HG03378 (cell line): ENCODE data around the gene EOLA1.
"Not testable (repeated sequence)": the region's sequence is repeated elsewhere in the genome, so short reads cannot be mapped to it uniquely, and the experiment has no call there.

Experiments
- ATAC-seq: cut with Tn5 transposase; IDR thresholded peaks from one replicate; pipeline ENCODE4 v1.9.1; 2021; ENCODE audit warnings: mild to moderate bottlenecking, moderate library complexity; ENCODE audit not compliant: unreplicated experiment

The EOLA1 gene

DNA sequence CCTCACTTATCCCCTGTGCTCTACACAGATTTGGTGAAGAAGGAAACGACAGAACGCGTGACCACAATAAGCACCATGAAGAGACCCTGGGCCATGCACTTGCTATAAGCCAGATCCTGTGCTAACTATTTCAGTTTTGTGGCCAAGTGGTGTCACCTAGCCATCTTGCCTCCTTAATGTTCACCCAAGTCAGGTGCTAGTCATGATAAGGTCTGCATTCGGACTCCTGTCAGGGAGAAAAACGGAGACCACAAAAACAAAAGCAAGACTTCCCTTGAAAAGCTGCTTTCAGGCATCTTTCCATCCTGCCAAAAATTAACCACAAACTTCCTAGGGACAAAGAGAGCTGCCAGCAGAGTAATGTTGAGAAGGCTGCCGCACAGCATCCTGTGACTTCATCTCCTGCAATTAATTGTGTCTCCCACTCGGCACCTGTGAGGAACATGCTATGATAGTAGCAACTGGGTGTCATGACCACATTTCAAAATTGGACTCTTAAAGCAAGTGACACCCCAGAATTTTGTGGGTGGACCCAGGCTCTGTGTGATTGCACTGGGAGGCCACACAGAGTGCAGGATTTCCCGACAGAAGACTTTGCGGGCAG, 26.9 kb upstream of the EOLA1 start:
- ATAC-seq = no peak

GRCh38 chrX:149515954-149516602, 24.7 kb upstream of the EOLA1 start:
- no peak for ATAC-seq

DNA sequence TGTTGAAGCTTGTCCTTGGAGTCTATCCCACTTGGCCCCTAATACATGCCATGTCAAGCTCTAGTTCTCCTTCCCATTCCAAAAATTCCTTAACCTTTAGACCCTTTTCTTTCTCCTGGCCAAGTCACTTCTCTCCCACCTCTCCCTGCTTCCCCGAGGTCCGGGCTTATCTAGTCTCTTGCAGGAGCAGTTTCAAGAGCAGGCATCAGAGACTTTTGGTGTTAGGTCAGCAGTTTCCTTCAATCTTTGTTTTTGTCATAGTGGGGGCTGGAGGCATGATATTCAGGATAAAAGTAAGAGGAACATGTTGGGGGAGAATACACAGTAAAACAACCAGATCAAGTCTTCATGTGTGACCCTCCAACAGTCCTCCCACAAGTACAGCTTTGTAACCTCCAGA, 24.2 kb upstream of the EOLA1 start:
- no peak for ATAC-seq

DNA sequence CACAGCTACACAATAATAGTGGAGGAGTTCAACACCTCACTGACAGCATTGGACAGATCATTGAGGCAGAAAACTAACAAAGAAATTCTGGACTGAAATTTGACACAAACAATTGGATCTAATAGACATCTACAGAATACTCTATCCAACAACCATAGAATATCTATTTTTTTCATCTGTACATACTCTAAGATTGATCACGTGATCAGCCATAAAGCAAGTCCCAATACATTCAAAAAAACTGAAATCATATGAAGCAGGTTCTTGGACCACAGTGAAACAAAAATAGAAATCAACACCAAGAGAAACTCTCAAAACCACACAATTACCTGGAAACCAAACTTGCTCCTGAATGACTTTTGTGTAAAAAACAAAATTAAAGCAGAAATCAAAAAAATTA, 23.5 kb upstream of the EOLA1 start:
- ATAC-seq = no peak

- no peak for ATAC-seq
Measured at GRCh38 chrX:149518236-149518635, 22.6 kb upstream of the EOLA1 start.

DNA sequence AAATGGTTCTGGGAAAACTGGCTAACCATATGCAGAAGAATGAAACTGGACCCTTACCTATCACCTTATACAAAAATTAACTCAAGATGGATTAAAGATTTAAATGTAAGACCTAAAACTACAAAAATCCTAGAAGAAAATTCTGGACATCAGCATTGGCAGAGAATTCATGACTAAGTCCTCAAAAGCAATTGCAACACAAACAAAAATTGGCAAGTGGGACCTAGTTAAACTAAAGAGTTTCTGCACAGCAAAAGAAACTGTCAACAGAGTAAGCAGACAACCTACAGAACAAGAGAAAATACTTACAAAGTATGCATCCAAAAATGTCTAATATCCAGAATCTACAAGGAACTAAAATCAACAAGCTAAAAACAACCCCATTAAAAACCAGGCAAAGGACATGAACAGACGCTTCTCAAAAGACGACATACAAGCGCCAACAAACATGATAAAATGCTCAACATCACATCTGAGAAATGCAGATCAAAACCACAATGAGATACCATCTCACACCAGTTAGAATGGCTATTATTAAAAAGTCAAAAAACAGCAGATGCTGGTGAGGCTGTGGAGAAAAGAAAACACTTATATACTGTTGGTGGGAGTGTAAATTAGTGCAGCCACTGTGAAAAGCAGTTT, 20.1 kb upstream of the EOLA1 start:
- not testable (repeated sequence) for ATAC-seq

- ATAC-seq = no peak
Measured at GRCh38 chrX:149521438-149521837, 19.4 kb upstream of the EOLA1 start.

GRCh38 chrX:149522916-149523315, 17.9 kb upstream of the EOLA1 start:
- no peak for ATAC-seq

- ATAC-seq = peak; percentile 95
Measured at GRCh38 chrX:149525389-149525788, 15.4 kb upstream of the EOLA1 start.

DNA sequence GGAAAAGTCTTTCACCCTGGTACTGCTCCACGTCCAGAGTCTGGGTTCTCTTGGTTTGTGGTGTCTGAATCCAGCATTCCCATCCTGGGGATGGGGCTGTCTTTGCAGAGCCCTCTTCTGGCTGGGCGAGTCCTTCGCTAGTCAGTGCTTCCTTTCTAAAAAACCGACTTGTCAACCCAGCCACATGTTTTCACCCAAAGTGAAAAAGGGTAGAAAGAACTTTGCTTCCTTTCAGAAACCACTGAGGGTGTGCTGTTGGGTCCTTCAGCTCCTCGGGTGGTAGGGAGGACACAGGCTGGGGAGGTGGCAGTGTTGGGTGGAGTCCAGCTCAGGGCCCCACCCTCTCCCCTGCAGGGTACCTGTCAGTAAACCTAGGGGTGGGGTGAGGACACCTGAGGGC, 14.9 kb upstream of the EOLA1 start:
- peak; percentile 33 for ATAC-seq

DNA sequence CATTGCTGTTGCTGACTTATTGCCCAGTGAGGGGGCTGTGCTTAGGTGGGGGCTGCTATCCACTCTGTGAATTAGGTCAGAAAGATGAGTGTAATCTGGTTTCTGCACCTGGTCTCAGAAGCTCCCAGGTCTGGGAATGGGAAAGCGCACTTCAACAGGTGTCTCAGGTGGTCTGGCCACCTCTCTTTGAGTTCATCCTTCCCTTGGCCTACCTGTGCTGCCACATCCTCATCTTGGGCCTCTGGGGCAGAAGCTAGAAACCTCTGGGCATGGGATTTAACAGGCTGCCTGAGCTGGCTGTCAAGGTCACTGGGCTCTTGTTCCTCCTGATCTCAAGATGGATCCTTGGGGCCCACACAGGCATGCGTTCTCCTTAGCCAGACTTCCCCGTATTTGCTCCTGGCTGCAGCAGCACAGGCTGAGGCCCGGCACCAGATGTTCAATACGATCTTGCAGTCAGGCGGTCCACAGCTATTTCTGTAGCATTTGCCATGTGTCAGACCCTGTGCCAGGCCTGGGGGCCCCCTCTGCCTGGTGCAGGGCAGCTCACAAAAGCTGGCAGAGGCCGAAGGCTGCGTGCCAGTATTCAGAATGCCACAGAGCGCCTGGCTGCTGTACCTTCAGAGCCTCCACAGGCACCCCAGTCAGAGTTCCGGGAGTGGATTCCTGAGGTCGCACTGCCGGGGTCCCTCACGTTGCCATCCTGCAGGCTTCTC, 14.3 kb upstream of the EOLA1 start:
- not testable (repeated sequence) for ATAC-seq

DNA sequence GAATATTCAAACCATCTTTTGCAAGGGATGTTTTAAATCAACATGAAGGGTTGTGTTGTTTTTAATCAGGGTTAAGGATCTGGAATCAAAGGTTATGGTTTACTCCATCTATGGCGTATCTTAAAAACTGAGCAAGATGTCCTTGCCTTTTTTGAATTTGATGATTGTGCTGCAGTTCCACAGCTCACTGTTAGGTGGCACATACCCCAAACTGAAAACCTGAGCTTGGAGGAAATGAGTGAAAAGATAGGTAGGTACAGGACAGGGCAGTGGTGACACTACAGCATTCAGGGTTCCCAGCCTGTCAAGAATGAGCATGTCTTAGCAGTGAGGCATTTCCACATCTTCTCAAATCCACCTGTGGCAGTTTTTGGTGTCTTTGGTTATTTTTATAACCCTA, 13.1 kb upstream of the EOLA1 start:
- no peak for ATAC-seq

- ATAC-seq = no peak
Measured at GRCh38 chrX:149528381-149528780, 12.4 kb upstream of the EOLA1 start.

GRCh38 chrX:149531599-149531998, 9.2 kb upstream of the EOLA1 start:
- peak; percentile 77 for ATAC-seq

DNA sequence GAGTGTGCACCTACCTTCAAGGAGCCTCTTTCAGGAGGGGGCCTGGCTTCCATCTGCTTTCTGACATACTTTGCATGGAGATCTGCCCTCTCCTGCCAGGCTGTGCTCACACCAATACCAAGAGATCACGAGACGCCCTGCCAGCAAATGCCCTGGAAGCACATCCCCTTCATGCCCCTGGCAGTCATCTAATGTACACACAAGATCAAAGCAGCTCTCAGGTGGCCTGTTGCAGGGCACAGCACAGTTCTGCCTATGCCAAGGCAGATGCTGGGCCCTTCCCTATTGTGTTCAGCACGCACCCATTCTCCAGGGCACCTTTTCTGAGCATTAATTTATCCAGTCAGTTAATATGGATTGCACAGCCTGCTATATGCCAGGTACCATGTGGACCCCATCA, 7.9 kb upstream of the EOLA1 start:
- ATAC-seq = not testable (repeated sequence)

DNA sequence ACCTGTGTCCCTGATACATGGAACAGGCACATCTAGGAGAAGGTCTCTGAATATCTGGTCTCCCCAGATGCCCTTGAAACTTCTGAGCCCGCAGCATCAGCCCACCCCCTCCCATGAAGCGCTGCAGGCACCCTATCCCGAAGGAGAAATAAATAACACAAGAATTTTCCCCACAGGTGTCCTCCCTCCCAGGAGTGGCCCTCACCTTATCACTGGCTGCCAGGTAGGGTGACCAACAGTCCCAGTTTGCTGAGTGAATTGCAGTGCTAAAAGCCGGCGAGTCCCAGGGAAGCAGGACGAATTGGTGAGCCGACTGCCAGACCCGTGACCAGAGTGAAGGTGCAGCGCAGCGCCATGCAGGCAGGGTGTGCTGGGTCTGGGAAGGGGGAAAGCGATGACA, 6.8 kb upstream of the EOLA1 start:
- ATAC-seq = not testable (repeated sequence)

DNA sequence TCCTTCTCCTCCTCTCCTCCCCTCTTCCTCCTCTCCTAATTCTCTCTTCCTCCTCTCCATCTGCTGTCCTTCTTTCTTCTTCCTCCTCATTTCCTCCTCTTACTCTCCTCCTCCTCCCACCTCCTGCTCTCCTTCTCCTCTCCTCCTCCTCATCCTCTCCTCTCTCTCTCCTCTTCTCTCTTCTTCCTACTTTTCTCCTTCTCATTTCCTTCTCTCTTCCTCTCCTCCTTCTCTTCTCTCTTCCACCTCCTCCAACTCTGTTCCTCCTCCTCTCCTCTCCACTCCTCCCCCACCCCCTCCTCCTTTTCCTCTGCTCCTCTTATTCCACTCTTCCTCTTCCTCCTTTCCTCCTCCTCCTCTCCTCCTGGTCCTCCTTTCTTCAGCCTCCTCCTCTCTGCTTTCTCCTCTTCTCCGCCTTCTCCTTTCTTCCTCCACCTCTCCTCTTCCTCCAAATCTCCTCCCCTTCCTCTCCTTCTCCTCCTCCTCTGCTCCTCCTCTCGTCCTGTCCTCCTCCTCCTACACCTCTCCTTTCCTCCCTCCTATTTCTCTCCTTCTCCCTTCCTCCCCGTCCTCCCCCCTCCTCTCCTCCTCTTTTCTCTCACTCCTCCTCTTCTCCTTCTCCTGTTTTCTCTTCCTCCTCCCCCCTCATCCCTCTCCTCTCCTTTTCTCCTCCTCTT, 5.7 kb upstream of the EOLA1 start:
- not testable (repeated sequence) for ATAC-seq

DNA sequence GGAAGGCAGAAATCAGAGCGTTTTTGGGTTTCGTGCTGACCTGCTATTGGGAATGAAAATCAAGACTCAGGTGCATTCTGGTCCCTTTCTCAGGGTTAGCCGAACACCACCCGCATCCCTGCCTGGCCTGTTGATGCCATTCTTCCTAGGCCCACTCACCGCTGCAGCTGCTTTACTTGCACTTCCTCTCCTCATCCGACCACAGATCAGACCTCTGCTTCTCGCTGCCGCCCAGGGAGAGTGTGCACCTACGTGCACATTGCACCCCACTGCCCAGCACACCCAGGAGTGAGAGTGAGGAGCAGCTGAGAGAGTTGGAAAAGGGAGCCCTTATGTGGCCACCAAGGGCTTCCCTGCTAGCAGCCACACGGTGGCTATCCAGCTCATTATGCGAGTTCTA, 3.3 kb upstream of the EOLA1 start:
- not testable (repeated sequence) for ATAC-seq

- peak; percentile 45 for ATAC-seq
Measured at GRCh38 chrX:149539283-149540130, 1.3 kb upstream of the EOLA1 start.

DNA sequence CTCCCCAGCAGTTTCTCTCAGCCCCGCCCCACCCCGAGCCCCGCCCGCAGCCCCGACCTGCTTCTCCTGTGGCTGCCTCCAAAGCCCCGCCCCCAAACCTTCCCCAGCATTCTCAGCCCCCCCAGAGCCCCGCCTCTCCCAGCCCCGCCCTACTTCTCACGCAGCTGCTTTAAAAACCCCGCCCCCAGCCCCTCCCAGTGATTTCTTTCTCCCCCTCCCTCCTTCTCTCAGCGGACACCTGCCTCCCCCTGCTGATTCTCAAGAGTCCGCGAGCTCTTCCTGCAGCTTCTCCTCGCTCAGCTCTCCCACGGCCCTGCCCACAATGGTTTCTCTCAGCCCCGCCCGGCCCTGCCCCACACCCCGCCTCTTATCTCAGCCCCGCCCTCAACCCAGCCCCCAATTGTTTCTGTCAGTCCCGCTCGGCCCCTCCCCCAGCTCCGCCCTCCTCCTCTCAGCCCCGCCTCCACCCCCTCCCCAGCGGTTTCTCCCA, 636 bp upstream of the EOLA1 start:
- ATAC-seq = no peak
